Right renal pelvis (tissue), 4 donors: ENCODE data around the gene PPP1R14B. TPM values are rescaled to one million over a fixed set of nuclear protein-coding genes. Genes with fewer than 3 reads are reported as not detected.
"Not testable (repeated sequence)": the region's sequence is repeated elsewhere in the genome, so short reads cannot be mapped to it uniquely, and the experiment has no call there.

ENCODE experiments used
- DNase-seq, 4 donors: peaks; one replicate each; pipeline ENCODE4 v3.0.0-alpha.2; 2013; ENCODE audit warnings: low read depth in 4 of 4, low spot score in 3 of 4, missing footprints in 1 of 4
- polyA plus RNA-seq, 4 donors: library from polyadenylated mRNA; unstranded; fragments of 120-200 nt; gene quantifications; one replicate each; pipeline ENCODE4 v1.2.1, GENCODE V29; 2013; ENCODE audit not compliant: insufficient read length in 4 of 4

Gene PPP1R14B
- polyA plus RNA-seq, 4 donors, result 61.9 to 88.4 (median 74.0) TPM

- DNase-seq, result no peak
Measured at GRCh38 chr11:64247729-64248531, 1.2 kb upstream of the PPP1R14B start.

GRCh38 chr11:64246621-64246870, 197 bp downstream of the PPP1R14B start:
- not testable (repeated sequence) for DNase-seq

DNA sequence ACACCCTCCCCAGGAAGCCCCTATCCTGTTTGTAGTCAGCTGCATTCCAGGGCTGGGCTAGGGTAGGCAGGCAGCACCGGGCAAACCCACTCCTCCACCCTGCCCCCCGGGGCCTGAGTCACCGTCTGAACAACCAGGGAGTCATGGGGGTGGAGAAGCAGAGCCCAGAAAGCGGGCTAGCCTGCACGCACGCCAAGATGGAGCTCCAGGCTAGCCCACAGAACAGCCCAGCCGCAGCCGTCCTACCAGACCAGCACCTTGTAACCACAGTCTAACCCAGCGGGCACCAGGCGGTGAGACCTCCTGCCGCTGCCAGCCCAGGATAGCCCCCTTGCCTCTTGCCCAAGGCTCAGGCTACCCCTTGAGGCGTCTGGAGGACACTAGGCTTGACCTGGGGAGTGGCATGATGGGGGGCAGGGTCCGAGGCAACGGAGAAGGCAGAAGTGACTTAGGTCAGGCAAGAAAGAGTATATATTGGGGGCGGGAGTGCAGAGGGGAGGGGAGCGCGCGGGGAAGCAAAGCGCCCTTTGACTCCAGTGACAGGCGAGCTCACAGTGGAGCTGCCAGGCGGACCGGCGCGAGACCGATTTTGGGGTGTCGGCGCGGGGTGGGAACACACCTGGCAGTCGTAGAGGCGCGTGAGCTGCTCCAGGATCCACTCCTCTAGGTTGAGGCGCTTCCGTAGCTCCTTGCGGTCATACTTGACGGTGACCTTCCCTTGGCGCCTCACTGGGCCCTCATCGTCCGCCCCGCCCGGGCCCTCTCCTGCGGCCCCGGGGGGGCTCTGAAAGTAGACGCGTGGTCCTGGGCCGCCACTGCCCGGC, 734 bp downstream of the PPP1R14B start:
- DNase-seq, result no peak

GRCh38 chr11:64245401-64245796, 1.3 kb downstream of the PPP1R14B start:
- no peak for DNase-seq

DNA sequence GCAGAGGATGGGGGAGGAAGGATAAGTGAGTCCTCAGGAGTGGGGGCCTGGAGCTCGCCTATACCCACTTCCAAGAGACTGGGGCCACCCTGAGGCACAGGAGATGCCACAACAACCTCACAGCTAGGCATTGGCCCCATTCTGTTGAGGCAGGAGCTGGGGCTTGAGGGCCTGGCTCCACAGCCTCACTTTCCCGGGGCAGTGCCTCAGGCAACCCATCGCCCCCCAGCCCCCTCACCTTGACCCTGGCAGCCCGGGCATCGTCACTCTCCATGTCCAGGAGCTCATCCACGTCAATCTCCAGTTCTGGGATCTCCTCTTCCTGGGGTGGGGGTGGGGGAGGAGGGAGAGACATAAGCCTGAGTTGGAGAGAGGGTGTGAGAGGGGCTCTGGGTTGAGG, 1.8 kb downstream of the PPP1R14B start:
- DNase-seq, result no peak

- no peak for DNase-seq
Measured at GRCh38 chr11:64244107-64244506, 2.6 kb downstream of the PPP1R14B start.

DNA sequence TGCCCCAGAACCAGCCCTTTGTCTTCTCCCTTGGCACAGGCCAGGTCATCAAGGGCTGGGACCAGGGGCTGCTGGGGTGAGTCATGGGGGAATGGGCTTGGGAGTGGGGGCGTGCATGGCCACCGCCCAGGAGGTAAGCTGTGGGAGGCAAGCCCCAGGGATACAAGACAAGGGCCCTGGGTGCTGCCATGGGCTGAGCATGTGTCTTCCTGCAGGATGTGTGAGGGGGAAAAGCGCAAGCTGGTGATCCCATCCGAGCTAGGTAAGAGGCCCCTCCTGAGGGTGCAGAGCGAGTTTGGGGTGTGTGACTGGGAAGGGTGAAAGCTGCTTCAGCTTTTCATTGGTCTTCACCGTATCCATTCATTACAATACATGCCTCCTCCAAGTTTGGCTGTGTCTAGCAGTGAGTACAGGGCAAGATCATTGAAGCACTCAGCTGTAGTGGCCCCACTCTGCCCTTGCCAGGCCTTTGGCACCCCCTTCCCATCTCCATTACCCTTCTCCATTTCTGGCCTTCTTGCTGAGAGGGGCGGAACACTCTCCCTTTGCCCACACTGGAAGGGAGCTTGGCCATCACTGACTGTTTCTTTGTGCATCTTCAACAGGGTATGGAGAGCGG, 3.4 kb downstream of the PPP1R14B start:
- no peak for DNase-seq

GRCh38 chr11:64241491-64242374, 5.0 kb downstream of the PPP1R14B start:
- no peak for DNase-seq

- peak; percentile 98 to 100 (median 98) for DNase-seq
Measured at GRCh38 chr11:64241241-64241490, 5.6 kb downstream of the PPP1R14B start.

DNA sequence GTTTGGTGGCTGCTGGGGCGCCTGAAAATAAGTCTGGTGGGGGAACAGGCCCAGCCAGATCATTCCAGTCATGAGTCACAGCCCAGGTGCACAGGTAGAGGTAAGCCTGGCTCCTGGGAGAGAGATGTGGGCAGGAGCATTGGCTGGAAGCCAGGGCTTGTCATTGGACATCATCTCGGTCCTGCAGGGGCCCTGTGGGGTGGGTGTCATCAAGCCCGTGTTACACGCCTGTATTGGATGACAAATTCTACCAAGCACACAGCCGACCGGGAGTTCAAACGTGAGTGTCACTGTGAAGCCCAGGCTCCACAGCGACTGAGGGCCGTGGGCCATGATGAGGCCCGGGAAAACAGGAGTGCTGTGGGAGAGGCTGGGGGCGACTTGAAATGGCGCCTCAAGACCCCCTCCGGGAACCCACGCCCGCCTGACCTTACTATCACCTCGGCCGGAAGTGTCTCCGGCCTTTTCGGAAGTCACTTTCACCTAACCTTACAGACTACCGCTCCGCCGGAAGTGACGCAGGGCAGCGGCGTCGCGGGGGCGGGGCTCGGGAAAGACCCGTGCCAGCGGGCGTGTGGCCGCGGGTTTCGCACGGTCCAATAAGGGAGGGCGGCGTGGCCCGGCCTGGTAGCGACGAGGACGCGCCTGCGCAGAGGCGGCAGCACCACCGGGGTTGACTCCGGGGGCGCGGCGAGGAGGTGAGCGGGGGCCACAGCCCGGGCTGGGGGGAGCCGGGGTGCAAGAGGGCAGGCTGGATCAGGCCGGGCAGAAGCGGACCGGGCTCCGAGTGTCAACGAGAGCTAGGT, 6.1 kb downstream of the PPP1R14B start, which contains the start of gene FKBP2:
Gene FKBP2, plus strand, starts transcription at position 661 of the 806 bp plus-strand sequence. CDS start 1,293 bp downstream, outside the sequence.
- peak; percentile 91 to 95 (median 92) for DNase-seq

GRCh38 chr11:64239662-64240434, 6.9 kb downstream of the PPP1R14B start:
- no peak for DNase-seq

- DNase-seq, result no peak
Measured at GRCh38 chr11:64238999-64239398, 7.7 kb downstream of the PPP1R14B start.

DNA sequence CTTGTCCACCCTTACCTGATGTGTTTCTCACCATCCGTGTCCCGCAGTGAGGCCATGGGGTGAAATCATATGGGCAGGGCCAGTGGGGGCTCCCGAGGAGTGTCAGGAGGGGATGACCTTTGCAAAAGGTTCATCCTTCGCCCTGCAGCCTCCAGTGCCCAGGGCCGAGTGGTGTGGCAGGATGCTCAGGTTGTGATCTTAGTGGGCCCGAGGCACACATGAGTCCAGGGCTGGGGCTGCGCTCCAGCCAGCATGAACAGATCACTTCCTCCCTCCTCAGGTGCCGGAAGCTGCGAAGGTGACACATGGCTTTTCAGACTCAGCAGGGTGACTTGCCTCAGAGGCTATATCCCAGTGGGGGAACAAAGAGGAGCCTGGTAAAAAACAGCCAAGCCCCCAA, 8.7 kb downstream of the PPP1R14B start:
- no peak for DNase-seq

- no peak for DNase-seq
Measured at GRCh38 chr11:64237484-64237951, 9.2 kb downstream of the PPP1R14B start.

GRCh38 chr11:64235437-64236161, 11.1 kb downstream of the PPP1R14B start:
- DNase-seq, result no peak

DNA sequence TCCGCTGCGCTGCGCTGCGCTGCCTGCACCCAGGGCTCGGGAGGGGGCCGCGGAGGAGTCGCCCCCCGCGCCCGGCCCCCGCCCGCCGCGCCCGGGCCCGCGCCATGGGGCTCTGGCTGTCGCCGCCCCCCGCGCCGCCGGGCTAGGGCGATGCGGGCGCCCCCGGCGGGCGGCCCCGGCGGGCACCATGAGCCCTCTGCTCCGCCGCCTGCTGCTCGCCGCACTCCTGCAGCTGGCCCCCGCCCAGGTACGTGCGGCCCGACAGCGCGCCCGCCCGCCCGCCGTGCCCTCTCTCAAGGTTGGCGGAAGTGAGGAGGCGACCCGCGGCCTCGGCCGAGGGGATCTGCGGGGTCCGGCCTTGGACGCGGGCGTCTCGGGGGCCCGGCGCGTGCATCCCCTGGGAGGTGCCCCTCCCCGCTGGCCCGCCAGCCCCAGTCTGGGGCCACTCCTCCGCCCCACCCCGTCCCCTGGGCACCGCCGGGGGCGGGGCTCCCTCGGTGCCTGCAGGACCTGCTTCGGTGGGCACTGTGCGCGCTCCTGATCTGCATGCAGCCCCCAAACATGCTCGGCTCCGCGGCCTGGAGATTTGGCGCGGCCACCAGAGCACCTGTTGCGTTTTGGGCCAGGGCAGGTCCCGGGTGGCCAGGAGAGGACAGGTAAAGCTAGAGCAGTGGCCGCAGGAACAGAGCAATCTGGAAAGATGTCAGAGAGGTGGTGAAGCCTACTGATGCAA, 11.9 kb downstream of the PPP1R14B start:
- no peak for DNase-seq

DNA sequence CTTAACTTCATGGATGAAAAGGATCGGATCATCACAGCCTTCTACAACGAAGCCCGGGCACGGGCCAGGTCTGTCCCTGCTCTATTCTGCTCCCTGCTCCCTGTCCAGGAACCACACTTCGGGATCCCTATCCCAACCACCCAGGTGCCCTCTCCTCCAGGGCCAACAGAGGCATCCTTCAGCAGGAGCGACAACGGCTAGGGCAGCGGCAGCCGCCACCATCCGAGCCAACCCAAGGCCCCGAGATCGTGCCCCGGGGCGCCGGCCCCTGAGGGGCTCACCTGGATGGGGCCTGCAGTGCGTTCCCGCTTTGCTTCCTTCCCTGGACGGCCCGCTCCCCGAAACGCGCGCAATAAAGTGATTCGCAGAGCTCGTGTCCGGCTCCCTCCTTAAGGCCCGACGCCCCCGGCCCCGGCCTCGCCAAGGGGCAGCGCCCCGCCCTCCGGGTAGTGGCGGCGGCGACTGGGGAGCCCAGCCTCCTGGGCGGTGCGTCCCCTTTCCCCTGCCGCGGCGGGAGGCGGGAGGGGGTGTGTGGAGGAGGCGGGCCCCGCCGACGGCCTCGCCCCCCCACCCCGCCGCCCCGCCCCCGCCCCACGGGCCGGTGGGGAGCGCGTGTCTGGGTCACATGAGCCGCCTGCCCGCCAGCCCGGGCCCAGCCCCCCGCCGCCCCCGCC, 12.7 kb downstream of the PPP1R14B start, which contains the start of gene VEGFB:
Gene VEGFB, plus strand, starts transcription at position 672 of the 674 bp plus-strand sequence. CDS start 250 bp downstream, outside the sequence.
- DNase-seq, result no peak
